ENCODE measurements around the gene TTC28.
A peak's percentile ranks its signal among the peaks of the same experiment; 100 is the strongest.
"Not testable (repeated sequence)": the region's sequence is repeated elsewhere in the genome, so short reads cannot be mapped to it uniquely, and the experiment has no call there.

The TTC28 gene

DNA sequence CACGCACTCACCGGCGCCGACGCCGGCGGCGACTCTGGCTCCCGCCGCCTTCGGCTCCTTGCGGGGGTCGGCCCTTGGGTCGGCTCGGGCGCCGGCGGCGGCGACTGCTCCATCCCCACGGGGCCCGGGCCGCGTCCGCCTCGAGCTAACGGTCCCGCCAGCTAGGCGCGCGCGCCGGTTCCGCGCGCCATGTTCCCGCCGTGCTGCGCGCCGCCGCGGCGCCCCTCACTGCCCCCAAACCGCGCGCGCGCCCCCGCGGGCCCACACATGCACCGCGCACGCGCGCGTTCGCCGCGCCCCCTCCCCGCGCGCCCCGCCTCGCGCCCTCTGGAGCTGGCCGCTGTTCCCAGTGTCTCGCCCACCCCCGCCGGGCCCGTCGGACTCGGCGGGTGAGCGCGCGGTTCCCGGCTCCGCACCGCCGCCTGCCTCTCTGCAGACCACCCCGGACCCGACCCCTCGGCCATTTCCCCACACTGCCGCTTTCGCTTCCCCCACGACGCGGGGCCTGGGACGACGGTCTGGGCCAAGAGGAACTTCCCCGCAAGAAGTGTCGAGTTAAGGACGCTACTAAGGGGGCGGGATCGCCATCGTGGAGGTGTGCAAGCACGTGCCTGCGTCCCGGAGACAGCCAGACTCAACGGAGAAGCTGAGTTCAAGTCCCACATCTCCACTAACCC is at the start of gene TTC28:
TSS of gene TTC28 (minus strand) at position 230 of the 677 bp plus-strand sequence. CDS start at position 113, 117 bp downstream.
- DNase-seq: peak; percentile 71

DNA sequence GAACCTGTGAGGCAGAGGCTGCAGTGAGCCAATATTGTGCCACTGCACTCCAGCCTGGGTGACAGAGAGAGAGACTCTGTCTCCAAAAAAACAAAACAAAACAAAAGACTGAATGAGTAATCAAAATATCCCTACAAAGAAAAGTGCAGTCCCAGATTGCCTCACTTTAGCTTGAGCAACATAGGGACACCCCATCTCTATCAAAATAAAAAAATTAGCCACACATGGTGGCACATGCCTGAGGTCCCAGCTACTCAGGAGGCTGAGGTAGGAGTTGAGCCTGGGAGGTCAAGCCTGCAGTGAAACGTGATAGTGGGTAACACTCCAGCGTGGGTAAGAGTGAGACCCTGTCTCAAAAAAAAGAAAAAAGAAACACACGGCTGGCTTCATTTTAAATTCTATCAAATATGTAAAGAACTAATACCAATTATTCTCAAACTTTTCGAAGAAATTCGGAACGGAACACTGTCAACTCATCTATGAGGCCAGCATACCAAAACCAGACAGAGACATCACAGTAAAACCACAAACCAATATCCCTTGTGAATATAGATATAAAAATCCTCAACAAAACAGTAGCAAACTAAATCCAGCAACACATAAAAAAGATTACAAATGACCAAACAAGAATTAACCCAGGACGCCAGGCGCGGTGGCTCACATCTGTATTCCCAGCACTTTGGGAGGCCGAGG is 49.1 kb upstream of the TTC28 start:
- DNase-seq: no peak

DNA sequence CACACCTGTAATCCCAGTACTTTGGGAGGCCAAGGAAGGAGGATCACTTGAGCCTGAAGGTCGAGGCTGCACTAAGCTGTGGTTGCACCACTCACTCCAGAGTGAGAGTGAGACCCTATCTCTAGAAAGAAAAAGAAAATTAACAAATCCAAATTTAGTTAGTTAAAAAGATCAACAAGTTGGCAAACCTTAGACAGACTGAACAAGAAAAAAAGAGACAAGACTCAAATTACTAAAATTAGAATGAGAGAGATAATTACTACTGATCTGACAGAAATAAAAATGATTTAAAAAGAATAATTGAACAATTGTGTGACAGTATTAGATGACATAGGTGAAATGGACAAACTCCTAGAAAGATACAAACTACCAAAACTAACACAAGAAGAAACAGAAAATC is 48.4 kb upstream of the TTC28 start:
- DNase-seq: no peak

- DNase-seq: no peak
Measured at GRCh38 chr22:28718044-28718443, 38.4 kb upstream of the TTC28 start.

DNA sequence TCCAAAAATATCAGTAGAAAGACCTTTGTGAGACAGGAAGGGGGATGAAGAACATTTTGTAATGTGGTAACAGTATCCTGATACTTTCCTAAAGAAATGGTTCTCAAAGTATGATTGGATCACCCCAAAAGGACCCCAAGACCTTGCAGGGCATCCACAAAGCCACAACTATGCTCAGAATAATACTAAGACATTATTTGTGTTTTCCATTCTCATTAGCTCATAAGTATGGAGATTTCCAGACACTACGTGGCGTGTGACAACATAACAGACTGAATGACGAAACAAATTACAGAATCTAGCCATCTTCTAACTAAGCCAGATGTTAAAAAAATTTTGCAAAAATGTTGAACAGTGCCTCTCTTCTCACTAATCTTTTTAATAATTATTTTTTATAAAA is 37.0 kb upstream of the TTC28 start:
- DNase-seq: no peak

DNA sequence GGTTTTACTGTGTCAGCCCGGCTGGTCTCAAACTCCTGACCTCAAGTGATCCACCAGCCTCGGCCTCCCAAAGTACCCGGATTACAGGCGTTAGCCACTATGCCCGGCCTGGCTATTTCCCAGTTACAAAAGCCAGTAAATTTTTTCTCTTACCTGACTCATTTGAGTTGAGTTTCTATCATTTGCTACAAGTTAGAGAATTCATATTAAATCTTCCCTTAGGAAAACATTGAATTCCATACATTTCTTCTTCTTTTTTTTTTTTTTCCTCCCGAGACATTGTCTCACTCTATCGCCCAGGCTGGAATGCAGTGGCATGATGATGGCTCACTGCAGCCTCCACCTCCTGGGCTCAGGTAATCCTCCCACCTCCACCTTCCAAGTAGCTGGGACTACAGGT is 36.0 kb upstream of the TTC28 start:
- DNase-seq: no peak

DNA sequence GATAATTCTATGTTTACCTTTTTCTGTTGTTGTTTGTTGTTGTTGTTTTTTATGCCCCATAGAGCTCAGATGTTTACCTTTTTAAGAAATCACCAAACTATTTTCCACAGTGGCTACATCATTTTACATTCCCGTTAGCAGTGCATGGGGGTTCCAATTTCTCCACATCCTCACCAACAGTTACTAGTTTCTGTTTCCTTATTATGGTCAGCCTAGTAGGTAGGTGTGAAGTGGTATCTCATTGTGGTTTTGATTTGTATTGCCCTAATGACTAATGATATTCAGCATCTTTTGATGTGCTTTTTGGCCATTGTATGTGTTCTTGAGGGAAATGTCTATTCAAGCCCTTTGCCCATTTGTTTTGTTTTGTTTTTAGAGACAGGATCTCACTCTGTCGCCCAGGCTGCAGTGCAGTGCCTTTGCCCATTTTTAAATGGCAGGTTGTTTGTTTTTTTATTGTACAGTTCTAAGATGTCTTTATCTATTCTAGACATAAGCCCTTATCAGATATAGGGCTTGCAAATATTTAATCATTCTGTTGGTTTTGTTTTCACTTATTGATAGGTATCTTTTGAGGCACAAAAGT is 34.5 kb upstream of the TTC28 start:
- DNase-seq: no peak

DNA sequence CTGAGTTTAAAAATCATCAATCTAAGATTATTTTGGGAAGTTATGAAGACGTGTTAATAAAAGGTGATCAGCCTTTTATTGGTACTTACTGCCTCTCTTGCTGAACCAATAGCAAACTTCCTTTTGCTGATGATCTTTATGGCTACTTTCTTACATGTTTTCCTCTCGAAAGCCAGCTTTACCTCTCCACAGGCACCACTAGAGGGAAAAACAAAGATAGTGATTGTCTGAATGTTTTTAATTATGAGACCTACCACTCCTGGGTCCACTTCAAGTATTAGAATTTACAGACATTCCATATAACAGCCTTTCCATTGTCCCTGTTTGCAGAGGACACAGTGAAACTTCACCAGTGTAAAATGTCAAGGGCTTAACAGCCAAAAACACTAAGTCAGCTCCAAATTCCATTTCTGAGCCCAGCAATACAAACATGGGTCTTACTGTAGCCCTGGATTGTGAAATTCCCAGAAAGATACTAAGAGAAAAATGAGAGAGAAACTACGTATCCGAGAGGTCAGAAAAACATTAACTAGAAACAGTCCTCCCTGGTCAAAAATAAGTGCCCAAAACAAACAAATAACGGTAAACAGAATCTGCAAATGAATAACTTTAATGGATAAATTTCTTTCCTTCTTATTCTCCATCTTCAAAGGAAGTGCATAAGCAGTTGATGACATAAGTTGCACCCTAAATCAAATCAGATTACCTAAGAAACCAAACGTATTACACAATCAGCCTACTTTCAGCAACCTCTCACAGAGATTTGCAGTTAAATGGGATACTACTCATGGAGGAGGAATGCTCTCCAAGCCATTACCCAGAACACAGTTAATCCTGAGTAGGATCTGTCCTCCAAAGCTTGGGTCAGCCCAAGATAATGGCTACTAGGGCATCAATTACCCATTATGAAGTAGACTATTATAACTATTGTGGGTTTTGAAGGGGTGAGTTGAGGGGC is 32.5 kb upstream of the TTC28 start:
- peak; percentile 7 for DNase-seq

DNA sequence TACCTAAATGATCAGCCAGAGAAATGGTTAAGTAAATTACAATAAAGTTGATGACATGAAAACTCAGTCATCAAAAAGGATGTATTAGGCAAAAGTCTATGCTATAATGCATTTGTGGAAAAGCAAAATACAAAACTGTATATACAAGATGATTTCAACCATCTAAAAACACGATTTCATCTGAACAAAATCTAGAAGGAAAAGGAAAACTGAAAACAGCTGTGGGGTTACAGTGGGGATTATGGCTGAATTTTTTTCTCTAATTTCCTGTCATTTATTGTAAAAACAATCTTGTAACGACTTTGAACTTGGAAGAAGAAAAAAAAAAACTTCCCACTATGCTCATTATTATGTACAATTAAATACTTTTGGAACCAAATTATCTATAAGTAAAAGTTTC is 31.7 kb upstream of the TTC28 start:
- DNase-seq: no peak

- DNase-seq: no peak
Measured at GRCh38 chr22:28710576-28711191, 31.0 kb upstream of the TTC28 start.

GRCh38 chr22:28710107-28710506 is 30.5 kb upstream of the TTC28 start:
- DNase-seq: no peak

DNA sequence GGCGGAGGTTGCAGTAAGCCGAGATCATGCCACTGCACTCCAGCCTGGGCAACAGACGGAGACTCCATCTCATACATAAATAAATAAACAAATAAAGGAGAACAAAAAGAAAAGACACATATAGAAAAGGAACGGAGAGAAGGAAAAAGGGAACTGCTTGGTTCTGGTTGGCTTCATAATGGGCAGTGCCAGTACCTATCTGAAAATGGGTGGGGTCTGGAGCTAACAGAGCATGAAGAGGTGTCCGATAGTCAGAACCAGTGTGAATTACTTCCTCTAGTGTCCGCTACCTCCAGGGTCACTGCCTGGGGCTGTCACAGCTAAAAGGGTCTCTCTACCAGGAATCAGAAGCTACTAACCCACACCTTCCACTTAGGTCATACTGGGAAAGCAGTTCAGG is 27.2 kb upstream of the TTC28 start:
- DNase-seq: no peak

DNA sequence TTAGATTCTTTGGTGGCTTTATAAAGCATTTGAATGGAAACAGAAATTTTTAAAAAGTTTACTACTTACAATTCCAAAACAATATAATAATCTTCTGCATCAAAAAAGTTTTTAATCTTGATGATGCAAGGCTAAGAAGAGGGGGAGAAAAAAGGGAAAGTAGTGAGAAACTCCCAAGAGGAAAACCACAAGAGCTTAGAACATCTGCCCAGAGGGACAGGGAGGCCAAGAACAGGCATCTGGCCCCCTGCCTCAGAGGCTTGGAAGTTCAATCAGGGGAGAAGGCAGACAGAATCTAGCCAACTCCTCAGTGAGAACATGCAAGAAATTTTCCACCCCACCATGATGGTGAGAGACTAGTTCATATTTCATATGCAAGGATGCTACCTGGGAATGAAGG is 23.8 kb upstream of the TTC28 start:
- no peak for DNase-seq

DNA sequence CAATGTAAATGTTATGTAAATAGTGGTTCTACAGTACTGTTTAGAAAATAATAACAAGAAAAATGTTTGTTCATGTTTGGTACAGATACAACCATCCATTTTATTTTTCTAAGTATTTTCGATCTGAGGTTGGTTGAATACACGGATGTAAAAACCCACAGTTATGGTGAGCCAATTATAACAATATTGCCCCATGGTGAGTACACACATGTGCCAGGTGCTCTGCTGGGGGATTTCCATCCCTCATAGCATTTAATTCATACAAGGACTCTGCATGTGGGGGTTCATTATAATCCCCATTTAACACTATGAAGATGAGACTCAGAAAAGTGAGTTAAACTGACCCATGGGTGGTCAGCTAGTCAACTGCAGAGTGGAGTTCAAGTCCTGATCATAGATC is 23.3 kb upstream of the TTC28 start:
- no peak for DNase-seq

- not testable (repeated sequence) for DNase-seq
Measured at GRCh38 chr22:28693041-28693760, 13.6 kb upstream of the TTC28 start.

DNA sequence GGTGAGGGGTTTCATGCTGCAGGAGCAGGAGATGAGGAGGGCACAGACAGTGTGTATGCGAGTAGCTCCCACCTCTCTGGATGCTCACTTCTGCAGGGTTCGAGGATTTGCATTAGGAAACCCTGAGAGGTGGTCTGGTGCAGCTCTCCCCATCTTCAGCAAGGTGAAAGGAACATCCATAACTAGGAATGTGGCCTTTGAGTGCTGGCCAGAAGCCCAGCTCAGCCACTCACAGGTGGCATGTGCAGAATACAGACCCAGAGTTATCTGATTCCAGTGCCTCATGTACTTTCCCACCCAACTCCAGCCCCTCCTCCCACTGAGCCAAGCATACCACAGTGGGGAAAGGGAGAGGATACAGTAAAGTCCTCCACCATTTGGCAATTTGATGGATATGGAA is 10.2 kb upstream of the TTC28 start:
- DNase-seq: not testable (repeated sequence)

- DNase-seq: not testable (repeated sequence)
Measured at GRCh38 chr22:28682966-28683365, 3.3 kb upstream of the TTC28 start.

GRCh38 chr22:28680813-28681490 is 1.3 kb upstream of the TTC28 start:
- DNase-seq: not testable (repeated sequence)

- not testable (repeated sequence) for DNase-seq
Measured at GRCh38 chr22:28678778-28679610, 646 bp downstream of the TTC28 start.

DNA sequence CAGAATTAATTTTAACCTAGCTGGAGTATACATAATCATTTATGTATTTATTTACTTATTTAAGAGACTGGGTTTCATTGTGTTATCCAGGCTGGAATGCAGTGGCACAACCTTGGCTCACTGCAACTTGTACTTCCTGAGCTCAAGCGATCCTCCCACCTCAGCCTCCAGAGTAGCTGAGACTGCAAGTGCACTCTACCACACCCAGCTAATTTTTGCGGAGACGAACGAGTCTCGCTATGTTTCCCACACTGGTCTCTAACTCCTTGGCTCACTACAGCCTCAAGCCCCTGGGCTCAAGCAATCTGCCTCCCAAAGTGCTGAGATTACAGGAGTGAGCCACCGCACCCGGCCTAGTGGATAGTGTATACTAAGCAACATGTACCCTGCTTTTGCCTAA is 1.5 kb downstream of the TTC28 start:
- not testable (repeated sequence) for DNase-seq
